IPS DF 4.7 (cell line): Measurements from ENCODE around the gene MLLT10.
"Not testable (repeated sequence)": the region's sequence is repeated elsewhere in the genome, so short reads cannot be mapped to it uniquely, and the experiment has no call there.

ENCODE experiments used
- DNase-seq: peaks from one replicate; pipeline ENCODE4 v3.0.0-alpha.2; 2013; ENCODE audit warnings: low spot score; ENCODE audit errors: extremely low read depth

Gene MLLT10

GRCh38 chr10:21694631-21695030 is 160.6 kb downstream of the MLLT10 start:
- DNase-seq = no peak

GRCh38 chr10:21696302-21696701 is 162.3 kb downstream of the MLLT10 start:
- DNase-seq = no peak

DNA sequence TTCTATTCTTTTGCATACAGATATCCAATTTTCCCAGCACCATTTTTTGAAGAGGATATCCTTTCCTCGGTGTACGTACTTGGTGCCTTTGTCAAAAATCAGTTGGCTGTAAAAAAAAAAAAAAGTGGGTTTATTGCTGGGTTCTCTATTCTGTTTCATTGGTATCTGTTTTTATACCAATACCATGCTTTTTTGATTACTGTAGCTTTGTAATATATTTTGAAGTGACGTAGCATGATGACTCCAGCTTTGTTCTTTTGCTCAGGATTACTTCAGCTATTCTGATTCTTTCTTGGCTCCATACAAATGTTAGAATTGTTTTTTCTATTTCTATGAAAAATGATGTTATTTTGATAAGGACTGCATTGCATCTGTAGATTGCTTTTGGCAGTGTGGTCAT is 165.5 kb downstream of the MLLT10 start:
- no peak for DNase-seq

- no peak for DNase-seq
These were observed 166.4 kb downstream of the MLLT10 start for GRCh38 chr10:21700474-21700873.

DNA sequence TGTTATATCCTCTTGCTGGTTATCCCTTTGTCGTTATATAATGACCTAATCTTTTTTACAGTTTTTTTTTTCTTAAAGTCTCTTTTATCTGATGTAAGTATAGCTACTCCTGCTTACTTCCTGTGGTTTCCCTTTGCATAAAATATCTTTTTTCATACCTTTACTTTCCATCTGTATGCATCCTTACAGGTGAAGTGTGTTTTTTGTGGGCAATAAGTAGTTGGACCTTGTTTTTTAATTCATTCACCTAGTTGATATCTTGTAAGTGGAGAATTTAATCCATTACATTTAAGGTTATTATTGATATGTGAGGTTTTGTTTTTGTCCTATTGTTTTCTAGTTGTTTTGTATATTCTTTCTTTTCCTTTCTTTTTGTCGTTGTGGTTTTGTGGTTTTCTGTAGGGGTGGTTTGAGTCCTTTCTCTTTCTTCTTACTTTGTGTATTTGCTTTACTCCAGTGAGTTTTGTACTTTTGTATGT is 168.6 kb downstream of the MLLT10 start:
- DNase-seq = no peak

DNA sequence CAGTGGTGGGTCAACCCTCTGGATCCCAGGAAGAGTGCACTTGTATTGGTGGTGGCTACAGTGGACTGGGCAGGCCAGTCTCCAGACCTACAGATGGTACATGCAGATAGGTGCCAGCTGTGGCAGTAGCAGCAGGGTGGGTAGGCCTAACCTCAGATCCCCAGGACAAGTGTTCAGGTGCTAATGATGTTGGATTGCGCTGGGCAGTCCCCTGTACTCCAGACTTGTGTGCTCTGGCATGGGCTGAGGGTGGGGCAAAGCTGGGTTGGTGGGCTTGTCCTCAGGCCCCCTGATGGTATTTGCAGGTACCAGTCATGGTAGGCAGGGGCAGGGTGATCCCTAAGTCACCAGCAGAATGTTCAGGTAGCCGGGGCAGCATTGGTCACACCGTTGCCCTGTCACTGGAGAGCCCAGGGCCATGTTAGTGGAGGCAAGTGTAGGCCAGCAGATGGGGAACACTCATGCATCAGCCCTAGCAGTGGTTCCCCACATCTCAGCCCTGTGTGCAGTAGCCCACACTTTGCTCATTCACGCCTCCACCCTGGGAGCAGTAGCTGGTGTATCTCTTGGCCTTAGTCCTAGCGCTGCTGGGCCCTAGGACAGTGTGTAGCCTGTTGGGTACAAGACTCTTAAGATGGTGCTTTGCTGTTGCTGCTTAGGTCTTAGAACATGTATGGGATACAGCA is 171.3 kb downstream of the MLLT10 start:
- no peak for DNase-seq

DNA sequence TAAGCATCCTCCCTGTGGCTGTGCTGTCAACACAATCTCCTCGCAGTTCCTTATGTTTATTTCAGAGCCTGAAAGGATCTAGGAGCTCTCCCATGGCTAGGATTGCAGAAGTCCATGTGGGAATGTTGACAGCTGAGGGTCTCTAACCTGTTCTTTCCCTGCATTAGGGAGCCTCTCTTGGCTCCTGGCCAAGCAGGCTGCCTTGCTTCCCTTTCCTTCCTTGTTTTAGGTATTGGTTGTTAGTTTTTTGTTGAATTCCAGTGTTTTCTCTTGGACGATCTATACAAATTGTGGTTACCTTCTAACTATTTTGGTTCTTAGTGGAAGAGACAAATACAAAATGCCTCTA is 171.8 kb downstream of the MLLT10 start:
- DNase-seq = no peak

DNA sequence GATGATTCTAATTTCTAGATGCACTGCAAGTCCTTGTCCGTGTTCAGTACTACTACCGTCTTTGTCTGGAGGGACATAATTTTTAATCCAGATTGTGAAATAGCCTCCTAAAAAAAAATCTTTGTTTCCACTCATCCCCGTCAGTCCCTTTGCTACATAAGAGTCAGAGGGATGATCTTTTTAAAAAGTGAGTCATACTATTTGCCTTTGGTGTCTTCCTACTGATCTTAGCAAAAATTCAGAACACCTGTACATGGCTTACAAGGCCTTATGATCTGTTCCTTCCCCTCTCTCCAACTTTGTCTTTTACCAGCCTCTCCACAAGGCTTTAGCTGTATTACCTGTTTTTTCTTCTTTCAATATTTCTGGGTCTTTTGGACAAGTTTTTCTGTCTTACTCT is 173.5 kb downstream of the MLLT10 start:
- DNase-seq = no peak

- DNase-seq = no peak
These were observed 178.9 kb downstream of the MLLT10 start for GRCh38 chr10:21712975-21713374.

GRCh38 chr10:21715531-21716195 is 181.6 kb downstream of the MLLT10 start:
- DNase-seq = no peak

DNA sequence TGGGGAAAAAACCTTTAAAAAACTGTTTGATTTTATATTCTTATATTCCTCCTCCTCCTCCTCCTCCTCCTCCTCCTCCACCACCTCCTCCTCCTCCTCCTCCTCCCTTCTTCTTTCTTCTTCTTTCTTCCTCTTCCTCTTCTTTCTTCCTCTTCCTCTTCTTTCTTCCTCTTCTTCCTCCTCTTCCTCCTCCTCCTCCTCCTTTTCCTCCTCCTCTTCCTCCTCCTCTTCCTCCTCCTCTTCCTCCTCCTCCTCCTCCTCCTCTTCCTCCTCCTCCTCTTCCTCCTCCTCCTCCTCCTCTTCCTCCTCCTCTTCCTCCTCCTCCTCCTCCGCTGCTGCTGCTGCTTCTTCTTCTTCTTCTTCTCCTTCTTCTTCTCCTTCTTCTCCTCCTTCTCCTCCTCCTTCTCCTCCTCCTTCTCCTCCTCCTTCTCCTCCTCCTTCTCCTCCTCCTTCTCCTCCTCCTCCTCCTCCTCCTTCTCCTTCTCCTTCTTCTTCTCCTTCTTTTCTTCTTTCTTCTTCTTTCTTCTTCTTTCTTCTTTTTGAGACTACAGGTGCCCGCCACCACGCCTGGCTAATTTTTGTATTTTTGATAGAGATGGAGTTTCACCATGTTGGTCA is 183.5 kb downstream of the MLLT10 start:
- DNase-seq = not testable (repeated sequence)

GRCh38 chr10:21719502-21719901 is 185.5 kb downstream of the MLLT10 start:
- no peak for DNase-seq

DNA sequence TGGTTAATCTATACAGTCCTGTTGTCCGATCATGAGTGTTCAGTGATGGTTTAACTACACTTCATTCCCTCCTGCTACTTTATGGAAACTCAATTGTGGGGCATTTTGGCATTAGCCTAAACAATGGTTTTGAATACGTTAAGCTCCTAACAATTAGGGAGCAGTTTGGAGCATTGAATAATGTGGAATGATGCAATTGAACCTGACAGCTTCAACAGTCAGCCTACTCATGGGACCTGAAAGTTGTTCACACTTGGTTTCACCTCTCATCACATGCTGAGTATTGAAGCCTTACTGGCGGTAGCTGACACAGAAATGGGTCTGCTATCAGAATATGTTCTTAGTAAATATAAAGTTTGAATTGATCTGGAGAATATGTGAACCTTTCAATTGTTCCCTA is 186.1 kb downstream of the MLLT10 start:
- no peak for DNase-seq

DNA sequence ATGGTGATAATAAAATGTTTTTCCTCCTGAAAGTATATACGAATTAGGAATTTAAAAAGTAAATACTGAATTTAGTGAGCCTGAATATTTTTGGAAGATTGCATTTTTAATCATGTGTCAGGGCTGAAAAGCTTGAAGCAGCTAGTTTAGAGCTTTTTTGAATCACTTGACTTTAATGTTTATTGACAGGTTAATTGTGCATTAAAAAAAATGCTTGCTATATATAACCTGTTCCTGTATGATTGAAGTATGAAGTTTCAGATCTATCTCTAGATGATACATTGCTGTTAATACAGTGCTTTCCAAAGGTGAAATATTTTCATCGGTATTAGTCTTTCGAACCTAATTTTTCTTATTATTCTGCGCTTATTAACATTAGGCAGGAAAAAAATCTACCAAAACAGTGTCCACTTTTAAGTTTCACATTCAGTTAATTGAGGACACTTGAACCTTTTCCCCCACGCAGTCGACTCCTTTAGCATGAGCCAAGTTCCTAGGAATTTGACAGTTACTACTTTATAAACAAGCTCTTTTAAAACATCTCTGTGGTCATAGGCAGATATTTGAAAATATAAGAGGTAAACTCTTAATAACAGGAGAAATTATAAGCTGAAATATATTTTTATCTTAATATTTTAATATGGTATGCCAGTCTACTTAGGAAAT is 187.1 kb downstream of the MLLT10 start:
- no peak for DNase-seq

DNA sequence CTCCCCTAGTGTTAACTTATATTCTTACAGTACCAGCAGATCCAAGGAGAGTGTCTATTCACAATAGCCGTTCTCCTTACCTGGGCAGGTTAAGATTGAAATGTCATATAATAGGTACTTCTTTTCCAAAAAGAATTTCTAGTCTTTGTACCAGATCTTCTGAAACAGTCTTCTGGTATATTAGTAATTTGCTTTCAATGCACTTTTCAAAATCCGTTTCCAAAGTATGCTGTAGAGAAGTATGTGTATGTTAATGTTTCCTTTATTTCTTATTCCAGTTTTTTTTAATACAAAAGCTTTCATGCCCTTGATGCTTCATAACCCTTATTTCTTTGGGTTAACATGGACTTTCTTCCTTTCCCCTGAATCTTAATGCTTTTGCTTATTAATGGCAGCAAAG is 188.2 kb downstream of the MLLT10 start:
- DNase-seq = no peak

DNA sequence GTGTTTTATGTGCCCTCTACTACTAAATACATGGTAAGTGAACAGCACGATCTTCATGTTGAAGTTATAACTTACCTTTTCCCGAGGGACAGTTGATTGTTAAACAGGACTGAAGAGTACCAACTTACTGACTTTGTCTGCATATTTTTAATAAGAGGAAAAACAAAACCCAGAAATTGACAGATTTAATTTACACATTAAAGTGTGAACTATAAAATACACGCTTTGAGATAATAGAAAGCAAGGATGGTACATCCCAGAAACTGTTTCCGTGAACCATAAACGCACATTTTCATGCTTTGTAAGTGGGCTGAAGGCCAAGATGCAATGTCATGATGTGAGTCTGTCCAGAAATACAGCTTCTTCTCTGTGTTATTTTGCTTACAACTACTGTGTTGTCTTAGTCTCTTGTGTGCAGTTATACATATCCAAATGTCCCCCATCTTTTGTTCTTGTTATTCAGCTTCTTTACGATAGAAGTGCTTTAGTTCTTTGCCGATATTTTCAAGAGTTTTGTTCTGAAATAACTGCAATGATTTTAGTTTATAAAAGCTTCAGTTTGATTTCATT is 190.1 kb downstream of the MLLT10 start:
- no peak for DNase-seq

GRCh38 chr10:21724687-21725367 is 190.8 kb downstream of the MLLT10 start:
- no peak for DNase-seq

- no peak for DNase-seq
These were observed 192.7 kb downstream of the MLLT10 start for GRCh38 chr10:21726601-21727225.

DNA sequence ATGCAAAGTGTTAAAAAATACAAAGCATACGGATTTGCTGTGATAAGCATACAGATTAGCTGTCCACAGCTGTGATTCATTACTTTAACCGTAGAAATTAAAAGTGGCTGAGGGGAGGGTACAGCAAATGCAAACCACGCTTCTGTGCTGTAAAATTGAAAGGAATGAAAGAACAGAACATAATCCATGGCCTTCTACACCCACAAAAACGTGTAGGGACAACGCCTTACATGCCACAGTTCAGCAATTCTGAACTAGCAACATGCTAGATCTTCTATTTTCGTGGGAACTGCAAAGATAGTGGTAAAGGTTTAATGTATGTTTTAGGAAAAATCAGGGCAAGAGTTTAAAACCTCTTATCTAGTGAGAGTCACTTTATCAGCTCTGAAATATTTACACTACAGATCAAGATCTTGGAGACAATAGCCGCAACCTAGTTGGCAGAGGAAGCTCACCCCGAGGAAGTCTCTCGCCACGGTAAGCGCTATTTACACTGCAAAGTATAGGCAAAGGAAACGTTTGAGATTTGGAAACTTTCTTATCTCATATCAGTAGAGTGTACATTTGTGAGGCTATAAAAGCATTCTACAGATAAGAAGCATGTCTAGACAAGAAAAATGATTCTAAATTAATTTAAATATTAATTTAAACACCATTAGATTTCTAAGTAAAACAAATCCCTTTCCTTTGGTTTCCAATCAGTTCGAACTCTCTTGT is 193.6 kb downstream of the MLLT10 start:
- no peak for DNase-seq

- DNase-seq = no peak
These were observed 194.6 kb downstream of the MLLT10 start for GRCh38 chr10:21728618-21729017.
